Breast epithelium (tissue), 3 donors: Measurements from ENCODE around the gene WDR86.

Experiments used
- CTCF ChIP-seq, 3 donors: fragments of 450-650 bp; IDR thresholded peaks; one replicate each; pipeline ENCODE4 v1.5.1; 2016 to 2017; ENCODE audit warnings: antibody characterized with exemption in 3 of 3, mild to moderate bottlenecking in 3 of 3, moderate library complexity in 3 of 3
- POLR2A ChIP-seq: fragments of 450-650 bp; IDR thresholded peaks from one replicate; pipeline ENCODE4 v1.6.1; 2016; ENCODE audit warnings: antibody characterized with exemption, mild to moderate bottlenecking, moderate library complexity

GRCh38 chr7:151394076-151395035 is 15.5 kb downstream of the WDR86 start:
- TF ChIP-seq CTCF (IDR thresholded peaks at IDR 0.05) (no peak), POLR2A (no peak)
